Epithelial cell of esophagus (primary cell): ENCODE results near the gene EPHB2.

Experiments used
- DNase-seq: peaks from one replicate; pipeline ENCODE4 v3.0.0; 2010; ENCODE audit warnings: low read depth
- H3K4me3 ChIP-seq: 2 replicates; pipeline ENCODE4 v1.5.1; 2011; ENCODE audit warnings: mild to moderate bottlenecking, low read length, control low read depth
- TF ChIP-seq, protein P1 (sequence below): IDR thresholded peaks from 2 replicates; pipeline ENCODE4 v1.5.1; 2011; ENCODE audit warnings: low read depth, mild to moderate bottlenecking, low read length, control low read depth, inconsistent platforms; ENCODE audit not compliant: insufficient read depth; ENCODE audit errors: missing control alignments

The EPHB2 gene

DNA sequence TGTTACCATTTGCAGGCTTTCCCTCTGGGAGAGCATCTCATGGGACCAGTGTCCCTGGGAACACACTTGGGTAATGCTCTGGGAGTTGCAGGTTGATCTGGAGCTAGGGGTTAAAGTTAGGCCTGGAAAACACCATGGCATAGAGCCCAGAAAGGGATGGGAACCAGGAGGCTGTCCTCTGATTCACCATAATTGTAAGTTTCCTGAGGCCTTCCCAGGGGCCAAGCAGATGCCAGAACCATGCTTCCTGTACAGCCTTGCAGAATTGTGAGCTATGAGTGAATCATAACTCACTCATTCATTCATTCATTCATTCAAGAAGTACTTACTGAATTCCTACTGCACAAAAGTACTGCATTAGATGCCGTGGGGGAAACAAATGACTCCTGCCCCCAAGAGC, 212.0 kb downstream of the EPHB2 start:
- peak; percentile 9 for DNase-seq
- TF ChIP-seq, protein P1, sequence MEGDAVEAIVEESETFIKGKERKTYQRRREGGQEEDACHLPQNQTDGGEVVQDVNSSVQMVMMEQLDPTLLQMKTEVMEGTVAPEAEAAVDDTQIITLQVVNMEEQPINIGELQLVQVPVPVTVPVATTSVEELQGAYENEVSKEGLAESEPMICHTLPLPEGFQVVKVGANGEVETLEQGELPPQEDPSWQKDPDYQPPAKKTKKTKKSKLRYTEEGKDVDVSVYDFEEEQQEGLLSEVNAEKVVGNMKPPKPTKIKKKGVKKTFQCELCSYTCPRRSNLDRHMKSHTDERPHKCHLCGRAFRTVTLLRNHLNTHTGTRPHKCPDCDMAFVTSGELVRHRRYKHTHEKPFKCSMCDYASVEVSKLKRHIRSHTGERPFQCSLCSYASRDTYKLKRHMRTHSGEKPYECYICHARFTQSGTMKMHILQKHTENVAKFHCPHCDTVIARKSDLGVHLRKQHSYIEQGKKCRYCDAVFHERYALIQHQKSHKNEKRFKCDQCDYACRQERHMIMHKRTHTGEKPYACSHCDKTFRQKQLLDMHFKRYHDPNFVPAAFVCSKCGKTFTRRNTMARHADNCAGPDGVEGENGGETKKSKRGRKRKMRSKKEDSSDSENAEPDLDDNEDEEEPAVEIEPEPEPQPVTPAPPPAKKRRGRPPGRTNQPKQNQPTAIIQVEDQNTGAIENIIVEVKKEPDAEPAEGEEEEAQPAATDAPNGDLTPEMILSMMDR: no peak
- no peak overlapping the region for H3K4me3 ChIP-seq

DNA sequence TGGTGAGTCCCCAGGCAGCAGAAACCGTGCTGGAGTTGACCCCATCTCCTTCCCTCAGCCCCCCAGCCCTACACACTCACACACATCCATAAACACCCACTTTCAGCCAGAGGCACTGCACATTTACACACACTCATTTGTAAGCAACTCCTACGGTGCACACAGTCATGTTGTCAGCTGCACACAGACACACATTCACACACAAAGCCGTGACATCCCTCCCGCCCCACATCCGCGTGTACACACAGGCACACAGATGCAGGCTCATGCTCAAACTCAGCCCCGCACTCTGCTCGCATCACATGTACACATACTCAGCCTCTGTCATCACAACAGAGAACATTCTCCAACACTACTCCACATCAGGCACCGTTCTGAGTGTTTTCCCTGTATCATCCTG, 214.5 kb downstream of the EPHB2 start:
- TF ChIP-seq, protein P1: no peak
- no peak overlapping the region for H3K4me3 ChIP-seq
- no peak for DNase-seq

DNA sequence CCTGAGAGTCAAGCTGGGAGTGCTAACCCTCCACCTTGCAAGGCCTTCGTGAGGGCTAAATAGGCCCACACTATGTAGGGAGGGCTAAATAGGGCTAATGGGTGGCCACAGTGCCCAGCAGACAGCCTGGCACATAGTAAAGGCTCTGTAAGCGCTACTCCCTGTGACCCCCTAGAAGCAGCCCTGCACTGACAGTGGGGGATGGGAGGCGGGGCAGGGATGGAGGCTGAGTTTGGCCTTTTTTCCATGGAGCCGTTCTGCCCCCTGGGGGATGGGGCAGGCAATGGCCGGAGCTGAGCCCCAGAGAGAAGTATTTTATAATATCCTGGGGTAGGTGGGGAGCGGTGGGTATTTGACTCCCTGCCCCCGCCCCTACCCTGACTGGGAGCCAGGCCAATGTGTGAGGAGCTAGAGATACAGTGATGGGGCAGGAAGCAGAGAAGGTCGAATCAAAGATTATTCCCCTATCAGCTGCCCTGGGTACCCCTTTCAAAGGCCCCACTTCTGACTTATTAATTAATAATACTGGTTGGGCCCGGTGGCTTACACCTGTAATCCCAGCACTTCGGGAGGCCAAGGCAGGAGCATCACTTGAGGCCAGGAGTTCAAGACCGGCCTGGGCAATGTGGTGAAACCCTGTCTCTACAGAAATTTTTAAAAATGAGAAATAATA, 219.7 kb downstream of the EPHB2 start:
- TF ChIP-seq, protein P1: peak; percentile 71
- DNase-seq: peak; percentile 41
- no peak overlapping the region for H3K4me3 ChIP-seq

DNA sequence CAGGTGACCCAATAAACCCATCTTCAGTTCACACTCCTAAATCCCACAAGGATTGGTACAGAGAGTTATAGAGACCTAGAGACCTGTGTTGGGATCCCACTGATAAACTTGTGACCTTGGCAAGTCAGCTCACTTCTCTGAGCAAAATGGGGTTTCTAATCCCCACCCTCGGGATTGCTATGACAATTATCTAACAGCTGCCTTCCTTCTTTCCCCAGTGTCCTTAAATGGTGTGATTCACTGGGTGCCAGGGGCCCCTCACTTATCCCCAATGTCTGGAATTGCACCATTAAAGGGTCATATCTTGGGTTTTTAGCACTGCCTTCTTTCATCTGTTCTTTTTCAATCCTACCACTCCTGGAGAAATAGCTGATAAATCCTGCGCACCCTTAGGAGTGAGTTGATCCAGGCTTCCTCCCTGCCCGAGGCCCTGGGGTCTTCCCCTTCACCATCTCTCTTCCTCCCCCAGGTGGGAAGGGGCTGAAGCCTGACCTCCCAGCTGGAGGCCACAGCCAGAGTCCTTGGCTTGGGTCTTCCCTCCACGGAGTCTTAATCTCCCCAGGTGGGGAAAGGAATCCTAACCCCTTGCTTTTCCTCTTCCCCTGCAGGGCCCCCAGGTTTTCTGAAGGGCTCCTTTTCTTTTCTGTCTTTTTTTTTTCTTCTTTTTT, 222.3 kb downstream of the EPHB2 start:
- no peak overlapping the region for H3K4me3 ChIP-seq
- DNase-seq: no peak
- TF ChIP-seq, protein P1: no peak

DNA sequence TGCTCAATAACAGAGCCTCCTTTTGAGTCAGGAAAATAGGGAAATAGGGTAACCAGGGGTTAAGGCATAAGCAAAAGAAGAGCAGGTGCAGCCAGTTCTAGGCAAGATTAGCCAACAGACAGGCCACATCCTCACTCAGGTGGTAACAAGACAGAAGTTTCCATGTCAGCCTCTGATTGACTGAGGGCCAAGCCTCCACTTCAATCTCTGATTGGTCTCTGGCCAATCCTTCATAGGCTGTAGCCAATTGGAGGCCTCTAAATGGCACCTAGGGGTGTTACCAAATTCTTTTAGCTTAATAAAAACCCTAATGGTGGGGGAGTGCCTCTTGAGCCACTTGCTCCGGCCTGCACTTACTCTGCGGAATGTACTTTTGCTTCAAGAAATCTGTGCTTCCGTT, 224.8 kb downstream of the EPHB2 start:
- TF ChIP-seq, protein P1: no peak
- no peak for DNase-seq
- no peak overlapping the region for H3K4me3 ChIP-seq

DNA sequence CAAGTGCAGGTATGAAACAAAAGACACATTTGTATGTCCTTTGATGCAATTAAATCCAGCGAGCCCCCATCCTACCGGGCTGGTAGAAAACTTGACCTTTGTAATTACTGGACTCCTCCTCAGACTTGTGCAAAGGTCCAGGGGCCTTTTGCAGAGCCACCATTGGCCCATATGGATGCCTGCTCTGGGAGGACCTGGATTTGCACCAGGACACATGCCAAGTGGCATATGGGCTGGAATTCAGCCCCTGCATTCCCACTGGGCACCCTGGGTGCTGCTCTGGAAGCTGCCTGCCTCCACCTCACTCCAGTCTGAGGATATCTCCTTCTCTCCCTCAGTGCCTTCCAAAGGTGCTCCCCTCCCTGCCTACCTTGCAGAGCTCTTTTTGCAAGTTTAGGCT, 226.0 kb downstream of the EPHB2 start:
- no peak for DNase-seq
- TF ChIP-seq, protein P1: no peak
- H3K4me3 ChIP-seq: no peak overlapping the region

DNA sequence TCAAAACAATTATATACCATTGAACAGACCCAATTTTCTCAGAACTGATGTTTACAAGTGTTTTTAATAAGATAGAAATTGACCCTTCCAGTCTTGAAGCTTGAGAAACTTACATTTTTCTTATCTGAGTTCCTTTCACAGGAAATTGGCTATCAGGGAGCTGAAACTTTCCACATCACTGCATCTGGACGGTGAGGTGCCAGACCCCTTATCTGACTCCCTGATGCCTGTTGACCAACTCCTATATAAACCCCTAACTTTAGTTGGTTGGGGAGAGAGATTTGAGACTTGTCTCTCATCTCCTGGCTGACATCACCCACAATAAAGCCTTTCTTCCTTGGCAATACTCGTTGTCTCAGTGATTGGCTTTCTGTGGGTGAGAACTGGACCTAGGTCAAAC, 230.6 kb downstream of the EPHB2 start:
- H3K4me3 ChIP-seq: no peak overlapping the region
- TF ChIP-seq, protein P1: no peak
- DNase-seq: no peak
